KOPT-K1 (cell line): ENCODE measurements around the gene CNTFR.
"Not testable (repeated sequence)": the region's sequence is repeated elsewhere in the genome, so short reads cannot be mapped to it uniquely, and the experiment has no call there.

Experiments used
- H3K27ac ChIP-seq: fragments of 200-600 bp; sonication (generic); 2 replicates; pipeline ENCODE4 v1.5.1; 2016; ENCODE audit warnings: antibody characterized with exemption, mild to moderate bottlenecking, low read depth, low read length; ENCODE audit not compliant: poor library complexity, severe bottlenecking
- H3K36me3 ChIP-seq: fragments of 200-600 bp; sonication (generic); 2 replicates; pipeline ENCODE4 v1.5.1; 2017; ENCODE audit warnings: antibody characterized with exemption, mild to moderate bottlenecking, low read length, moderate library complexity; ENCODE audit not compliant: insufficient read depth
- H3K9me3 ChIP-seq: fragments of 200-600 bp; sonication (generic); 2 replicates; pipeline ENCODE4 v1.5.1; 2017; ENCODE audit warnings: antibody characterized with exemption, low read length, mild to moderate bottlenecking; ENCODE audit not compliant: insufficient read depth, poor library complexity, severe bottlenecking

CNTFR gene

GRCh38 chr9:34589636-34590380, at the start of gene CNTFR:
CNTFR (minus strand) TSS chr9:34589724; CDS start chr9:34568981, 20,743 bp downstream.
- Histone ChIP-seq H3K36me3 (no peaks in the 10 kb centered on the region), H3K9me3 (no peaks in the 10 kb centered on the region), H3K27ac (no peak within 1 kb of the TSS)

- not testable (repeated sequence) for H3K27ac ChIP-seq, H3K9me3 ChIP-seq
- H3K36me3 ChIP-seq: peaks cover 18% of the 10 kb centered on the region
These were observed 49.8 kb upstream of the CNTFR start for GRCh38 chr9:34639322-34639721.

GRCh38 chr9:34638138-34638445, 48.6 kb upstream of the CNTFR start:
- no peaks in the 10 kb centered on the region for H3K9me3 ChIP-seq
- H3K36me3 ChIP-seq: peaks cover 19% of the 10 kb centered on the region
- peak overlapping the region; percentile 84 for H3K27ac ChIP-seq

- peaks cover 19% of the 10 kb centered on the region for H3K36me3 ChIP-seq
- peak within 1 kb of the TSS; percentile 84 for H3K27ac ChIP-seq
- H3K9me3 ChIP-seq: no peaks in the 10 kb centered on the region
These were observed 48.0 kb upstream of the CNTFR start, which contains the start of gene SIGMAR1 for GRCh38 chr9:34637356-34638137. SIGMAR1 (minus strand) TSS chr9:34637787; CDS start chr9:34637697, 90 bp downstream.

GRCh38 chr9:34636791-34637355, 47.3 kb upstream of the CNTFR start:
- Histone ChIP-seq H3K9me3 (no peaks in the 10 kb centered on the region), H3K36me3 (peaks cover 19% of the 10 kb centered on the region), H3K27ac (peak overlapping the region; percentile 84)

- Histone ChIP-seq H3K27ac (no peak overlapping the region), H3K36me3 (peaks cover 19% of the 10 kb centered on the region), H3K9me3 (no peaks in the 10 kb centered on the region)
These were observed 46.0 kb upstream of the CNTFR start for GRCh38 chr9:34635556-34635955.

GRCh38 chr9:34634551-34635248, 45.2 kb upstream of the CNTFR start:
- peaks cover 19% of the 10 kb centered on the region for H3K36me3 ChIP-seq
- H3K27ac ChIP-seq: no peak overlapping the region
- no peaks in the 10 kb centered on the region for H3K9me3 ChIP-seq

GRCh38 chr9:34633851-34634550, 44.5 kb upstream of the CNTFR start:
- Histone ChIP-seq H3K36me3 (peaks cover 19% of the 10 kb centered on the region), H3K9me3 (no peaks in the 10 kb centered on the region), H3K27ac (no peak overlapping the region)

GRCh38 chr9:34633166-34633565, 43.6 kb upstream of the CNTFR start:
- H3K36me3 ChIP-seq: peaks cover 19% of the 10 kb centered on the region
- H3K9me3 ChIP-seq: no peaks in the 10 kb centered on the region
- H3K27ac ChIP-seq: no peak overlapping the region

GRCh38 chr9:34630402-34631154, 41.1 kb upstream of the CNTFR start:
- Histone ChIP-seq H3K9me3 (no peaks in the 10 kb centered on the region), H3K36me3 (peaks cover 14% of the 10 kb centered on the region), H3K27ac (no peak overlapping the region)

GRCh38 chr9:34629491-34629808, 39.9 kb upstream of the CNTFR start:
- H3K9me3 ChIP-seq: no peaks in the 10 kb centered on the region
- peaks cover 2% of the 10 kb centered on the region; the same call in 1 of the 2 replicates for H3K36me3 ChIP-seq
- no peak overlapping the region for H3K27ac ChIP-seq

GRCh38 chr9:34628656-34629490, 39.3 kb upstream of the CNTFR start, which contains the start of gene ARID3C:
ARID3C (minus strand) TSS chr9:34629066; CDS start chr9:34628014, 1,052 bp downstream.
- no peaks in the 10 kb centered on the region for H3K36me3 ChIP-seq

More at GRCh38 chr9:34628656-34629490, 39.3 kb upstream of the CNTFR start, which contains the start of gene ARID3C:
- H3K27ac ChIP-seq: no peak within 1 kb of the TSS
- H3K9me3 ChIP-seq: no peaks in the 10 kb centered on the region
